ENCODE data around the gene CELF6.

Gene CELF6

GRCh38 chr15:72319985-72320671 is at the start of gene CELF6:
CELF6 (minus strand) TSS chr15:72320157; CDS start chr15:72319874, 283 bp downstream.
- peak; percentile 75 to 80 for ATAC-seq

GRCh38 chr15:72368899-72369298 is 48.9 kb upstream of the CELF6 start:
- no peak for ATAC-seq

GRCh38 chr15:72368325-72368724 is 48.4 kb upstream of the CELF6 start:
- ATAC-seq = no peak

- ATAC-seq = peak; percentile 58 to 65
Measured at GRCh38 chr15:72365844-72366243, 45.9 kb upstream of the CELF6 start.

GRCh38 chr15:72361176-72361575 is 41.2 kb upstream of the CELF6 start:
- no peak for ATAC-seq

- ATAC-seq = no peak
Measured at GRCh38 chr15:72358650-72359171, 38.8 kb upstream of the CELF6 start.

- ATAC-seq = no peak
Measured at GRCh38 chr15:72358121-72358520, 38.2 kb upstream of the CELF6 start.

GRCh38 chr15:72354496-72354895 is 34.5 kb upstream of the CELF6 start:
- no peak for ATAC-seq

- ATAC-seq = no peak
Measured at GRCh38 chr15:72353266-72353665, 33.3 kb upstream of the CELF6 start.

GRCh38 chr15:72345806-72346205 is 25.8 kb upstream of the CELF6 start:
- ATAC-seq = no peak

GRCh38 chr15:72345280-72345679 is 25.3 kb upstream of the CELF6 start:
- ATAC-seq = no peak

GRCh38 chr15:72344602-72345001 is 24.6 kb upstream of the CELF6 start:
- no peak for ATAC-seq

- ATAC-seq = peak; percentile 20 to 41
Measured at GRCh38 chr15:72342385-72342784, 22.4 kb upstream of the CELF6 start.

GRCh38 chr15:72341361-72341760 is 21.4 kb upstream of the CELF6 start:
- ATAC-seq = no peak

GRCh38 chr15:72340366-72340765 is 20.4 kb upstream of the CELF6 start:
- no peak for ATAC-seq

GRCh38 chr15:72339777-72340177 is 19.8 kb upstream of the CELF6 start:
- no peak for ATAC-seq

- ATAC-seq = no peak
Measured at GRCh38 chr15:72338617-72339321, 18.8 kb upstream of the CELF6 start.

- ATAC-seq = no peak
Measured at GRCh38 chr15:72338148-72338547, 18.2 kb upstream of the CELF6 start.

GRCh38 chr15:72334842-72335241 is 14.9 kb upstream of the CELF6 start:
- ATAC-seq = no peak

- ATAC-seq = no peak
Measured at GRCh38 chr15:72331021-72331420, 11.1 kb upstream of the CELF6 start.

GRCh38 chr15:72323752-72324151 is 3.8 kb upstream of the CELF6 start:
- no peak for ATAC-seq

- peak; percentile 27 to 42 for ATAC-seq
Measured at GRCh38 chr15:72319360-72319984, 485 bp downstream of the CELF6 start.

- no peak for ATAC-seq
Measured at GRCh38 chr15:72318408-72318942, 1.5 kb downstream of the CELF6 start.
